Measurements from ENCODE around the gene STARD10. TPM values are rescaled to one million over a fixed set of nuclear protein-coding genes. Genes with fewer than 3 reads are reported as not detected.
A peak's percentile ranks its signal among the peaks of the same experiment; 100 is the strongest.

STARD10 gene
- total RNA-seq, 2 experiments from 2014 or later = 6.2 to 6.4 TPM

DNA sequence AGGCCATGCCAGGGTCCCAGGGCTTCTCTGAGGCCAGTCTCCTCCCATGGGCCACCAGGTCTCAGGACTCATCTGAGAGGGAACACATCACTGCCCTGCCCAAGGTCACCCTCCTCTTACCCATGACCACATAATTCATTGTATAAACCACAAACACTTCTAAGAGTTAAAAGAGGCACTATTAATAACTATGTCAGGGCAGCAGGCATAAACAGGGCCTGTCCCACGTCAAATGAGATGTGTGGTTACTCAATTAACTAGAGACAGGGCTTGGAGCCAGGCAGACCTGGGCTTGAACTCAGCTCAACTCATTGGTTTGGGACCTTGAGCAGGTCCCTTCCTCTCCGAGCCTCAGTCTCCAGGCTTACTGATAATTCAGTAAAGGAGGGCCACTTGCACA, 74.7 kb downstream of the STARD10 start:
- Mint-ChIP-seq H3K36me3 (peaks cover 2% of the 10 kb centered on the region), H3K27me3 (no peaks in the 10 kb centered on the region), H3K9me3 (no peaks in the 10 kb centered on the region), H3K4me1 (peaks cover 41% of the 10 kb centered on the region), H3K4me3 (peak overlapping the region; percentile 94), H3K27ac (peak overlapping the region; percentile 60)
- DNase-seq = no peak

DNA sequence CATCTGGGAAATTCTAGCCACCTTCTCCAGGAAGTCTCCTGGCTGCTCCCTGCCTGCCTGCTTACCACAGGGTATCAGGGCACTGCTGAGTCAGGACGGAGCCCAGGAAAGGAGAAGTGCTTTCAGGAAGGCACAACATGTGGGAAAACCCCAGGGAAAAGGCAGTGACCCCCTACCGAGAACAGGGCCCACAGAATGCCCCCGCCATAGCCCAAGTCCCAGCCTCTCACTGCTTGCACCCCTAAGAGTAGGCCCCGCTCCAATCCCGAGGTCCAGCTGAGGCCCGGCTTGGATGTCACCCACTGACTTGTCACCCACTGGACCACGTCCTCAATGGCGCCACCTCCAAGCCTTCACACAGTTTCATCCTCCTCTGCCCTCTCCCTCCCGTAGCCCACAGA, 75.7 kb downstream of the STARD10 start:
- no peaks in the 10 kb centered on the region for H3K27me3 Mint-ChIP-seq
- H3K36me3 Mint-ChIP-seq = peaks cover 2% of the 10 kb centered on the region
- peak overlapping the region; percentile 40 for H3K27ac Mint-ChIP-seq

DNA sequence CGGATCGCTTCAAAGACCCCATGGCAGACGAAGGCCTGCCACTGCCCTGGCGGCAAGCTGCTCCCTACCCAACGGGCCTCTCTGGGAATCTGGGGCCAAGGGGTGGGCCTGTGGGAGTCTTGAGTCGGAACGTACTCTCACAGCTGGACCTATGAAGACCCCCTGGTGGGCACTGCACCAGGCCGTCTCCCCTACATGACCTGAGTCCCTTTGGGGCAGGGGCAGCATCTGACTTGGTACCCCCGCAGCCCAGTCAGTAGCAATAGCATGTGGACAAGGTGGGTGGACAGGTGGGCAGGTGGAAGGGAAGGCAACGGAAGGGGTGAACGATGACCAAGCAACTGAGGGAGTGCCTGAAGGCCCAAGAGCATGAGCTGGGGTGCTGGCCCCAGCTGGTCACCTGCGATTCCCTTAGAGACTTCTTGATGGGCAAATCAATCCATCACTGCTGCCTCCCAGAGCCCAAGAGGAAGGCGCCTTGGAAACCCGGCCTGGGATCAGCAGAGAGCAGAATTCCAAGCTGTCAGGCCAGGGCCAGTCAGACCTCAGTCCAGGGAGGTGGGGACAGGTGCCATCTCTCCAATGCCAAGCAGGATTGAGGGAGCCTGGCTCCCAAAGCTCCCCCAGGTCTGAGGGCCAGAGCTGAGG, 76.9 kb downstream of the STARD10 start:
- no peak for DNase-seq
- Mint-ChIP-seq H3K27ac (no peak overlapping the region), H3K36me3 (peaks cover 2% of the 10 kb centered on the region), H3K27me3 (no peaks in the 10 kb centered on the region), H3K4me3 (no peak overlapping the region), H3K4me1 (peaks cover 40% of the 10 kb centered on the region), H3K9me3 (no peaks in the 10 kb centered on the region)

More for the DNA sequence above, 75.7 kb downstream of the STARD10 start:
- H3K9me3 Mint-ChIP-seq = no peaks in the 10 kb centered on the region
- DNase-seq = no peak
- H3K4me1 Mint-ChIP-seq = peaks cover 41% of the 10 kb centered on the region
- no peak overlapping the region for H3K4me3 Mint-ChIP-seq

DNA sequence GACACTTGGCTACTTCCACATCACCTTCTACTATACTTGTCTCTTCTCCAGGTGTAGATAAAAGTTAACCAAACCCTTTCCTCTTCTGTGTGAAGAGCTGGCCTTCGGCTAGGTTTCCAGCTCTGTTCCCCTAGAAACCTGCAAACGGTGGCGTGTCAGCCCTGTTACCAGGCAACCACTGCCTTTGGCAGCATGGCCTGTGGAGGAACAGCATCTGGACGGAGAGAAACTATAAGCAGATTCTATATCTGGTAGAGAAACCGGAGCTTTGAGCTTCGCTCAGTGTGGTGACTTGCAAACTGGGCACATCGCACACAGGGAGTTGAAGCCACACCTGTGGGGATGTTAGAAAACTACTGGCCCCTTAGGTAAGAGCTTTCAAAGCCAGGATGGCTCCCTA, 77.6 kb downstream of the STARD10 start:
- Mint-ChIP-seq H3K36me3 (peaks cover 2% of the 10 kb centered on the region), H3K27me3 (no peaks in the 10 kb centered on the region), H3K4me1 (peaks cover 40% of the 10 kb centered on the region), H3K9me3 (no peaks in the 10 kb centered on the region), H3K27ac (no peak overlapping the region), H3K4me3 (no peak overlapping the region)
- DNase-seq = no peak

DNA sequence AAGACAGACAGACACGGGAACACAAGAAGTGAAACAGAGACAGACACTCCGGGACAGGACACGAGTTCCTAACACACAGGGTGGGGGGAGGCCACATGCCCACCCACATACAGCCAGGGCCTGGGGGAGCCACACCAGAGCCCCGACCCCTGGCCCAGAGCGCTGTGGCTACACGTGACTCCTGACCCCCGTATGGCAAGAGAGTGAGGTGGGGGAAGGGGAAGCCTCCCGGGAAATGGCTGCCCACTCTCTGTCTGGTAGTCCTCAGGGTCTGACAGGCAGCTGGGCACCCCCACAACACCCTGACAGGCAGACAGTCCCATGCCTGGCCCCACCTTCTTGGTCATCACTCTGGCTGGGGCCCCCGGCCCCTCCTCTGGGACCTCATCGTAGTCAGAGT, 81.0 kb downstream of the STARD10 start:
- no peak for DNase-seq
- Mint-ChIP-seq H3K9me3 (no peaks in the 10 kb centered on the region), H3K4me3 (no peak overlapping the region), H3K27ac (no peak overlapping the region), H3K36me3 (peaks cover 11% of the 10 kb centered on the region), H3K4me1 (peaks cover 12% of the 10 kb centered on the region), H3K27me3 (no peaks in the 10 kb centered on the region)

DNA sequence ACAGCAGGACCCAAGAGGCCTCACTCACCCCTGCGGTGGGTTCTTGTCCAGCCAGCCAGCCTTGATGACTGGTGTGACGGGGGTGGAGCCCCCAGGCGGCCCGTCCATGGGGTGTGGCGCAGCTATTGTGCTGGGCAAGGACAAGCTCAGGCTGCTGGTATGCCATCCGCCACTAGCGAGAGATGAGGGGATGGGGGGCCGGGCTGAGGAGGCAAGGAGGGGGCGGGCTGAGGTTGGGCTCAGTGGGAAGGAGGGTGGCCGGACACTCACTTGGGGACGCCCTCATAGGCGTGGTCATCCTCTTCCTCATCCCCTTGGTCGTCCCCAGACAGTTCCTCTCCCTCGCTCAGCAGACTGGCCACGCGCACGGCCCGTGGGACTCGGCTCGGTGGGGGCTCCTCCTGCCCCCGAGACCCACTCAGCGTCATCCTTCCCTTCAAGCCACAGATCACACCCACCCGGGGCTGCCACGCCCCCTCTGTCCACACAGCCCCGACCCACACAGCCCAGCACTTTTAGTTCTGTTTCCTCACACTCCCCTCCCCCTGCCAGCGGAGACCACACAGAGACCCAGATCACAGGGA, 81.6 kb downstream of the STARD10 start:
- Mint-ChIP-seq H3K4me3 (no peak overlapping the region), H3K27me3 (no peaks in the 10 kb centered on the region), H3K9me3 (no peaks in the 10 kb centered on the region), H3K4me1 (peaks cover 9% of the 10 kb centered on the region), H3K27ac (no peak overlapping the region), H3K36me3 (peaks cover 15% of the 10 kb centered on the region)
- no peak for DNase-seq

DNA sequence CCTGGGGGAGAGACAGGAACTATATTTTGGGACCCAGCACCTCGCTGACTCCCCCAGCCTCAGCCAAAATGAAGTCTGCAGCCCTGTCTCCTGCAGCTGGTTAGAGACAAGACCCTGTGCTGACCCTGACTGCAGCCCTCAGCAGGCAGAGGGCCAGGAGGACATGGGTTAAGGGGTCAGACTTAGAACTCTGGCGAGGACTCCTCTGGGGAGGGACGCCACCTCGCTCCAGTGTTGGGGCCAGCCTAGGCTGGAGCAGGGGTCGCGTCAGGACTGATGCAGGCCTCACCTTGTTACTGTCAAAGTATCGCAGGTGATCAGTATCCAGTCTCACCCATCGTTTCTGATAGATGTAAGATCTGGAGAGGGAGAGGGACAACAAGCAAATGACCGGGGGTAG, 82.7 kb downstream of the STARD10 start:
- no peak for DNase-seq
- no peaks in the 10 kb centered on the region for H3K27me3 Mint-ChIP-seq
- no peak overlapping the region for H3K4me3 Mint-ChIP-seq
- H3K9me3 Mint-ChIP-seq = no peaks in the 10 kb centered on the region
- H3K36me3 Mint-ChIP-seq = peaks cover 15% of the 10 kb centered on the region
- H3K27ac Mint-ChIP-seq = no peak overlapping the region
- peaks cover 6% of the 10 kb centered on the region for H3K4me1 Mint-ChIP-seq

DNA sequence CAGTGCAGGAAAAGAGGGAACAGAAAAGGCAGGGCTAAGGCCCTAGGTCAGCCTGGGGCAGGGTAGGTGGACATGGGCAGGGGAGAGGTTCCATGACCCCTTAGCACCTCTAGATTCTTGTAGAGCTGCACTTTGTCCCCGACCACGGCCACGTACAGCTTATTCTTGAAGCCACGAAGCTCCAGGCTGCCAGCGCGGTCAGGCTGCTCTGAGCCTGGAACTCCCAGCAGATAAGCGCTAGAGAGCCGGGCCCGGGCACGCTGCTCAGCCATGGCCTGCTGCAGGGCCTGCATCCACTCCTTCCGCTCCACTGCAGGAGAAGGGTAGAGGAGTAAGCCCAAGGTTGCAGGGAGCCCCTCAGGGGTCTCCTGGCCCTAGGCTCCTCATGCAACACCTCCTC, 83.6 kb downstream of the STARD10 start:
- no peak for DNase-seq
- H3K9me3 Mint-ChIP-seq = no peaks in the 10 kb centered on the region
- peaks cover 15% of the 10 kb centered on the region for H3K36me3 Mint-ChIP-seq
- no peak overlapping the region for H3K27ac Mint-ChIP-seq
- no peak overlapping the region for H3K4me3 Mint-ChIP-seq
- peaks cover 5% of the 10 kb centered on the region for H3K4me1 Mint-ChIP-seq
- H3K27me3 Mint-ChIP-seq = no peaks in the 10 kb centered on the region

DNA sequence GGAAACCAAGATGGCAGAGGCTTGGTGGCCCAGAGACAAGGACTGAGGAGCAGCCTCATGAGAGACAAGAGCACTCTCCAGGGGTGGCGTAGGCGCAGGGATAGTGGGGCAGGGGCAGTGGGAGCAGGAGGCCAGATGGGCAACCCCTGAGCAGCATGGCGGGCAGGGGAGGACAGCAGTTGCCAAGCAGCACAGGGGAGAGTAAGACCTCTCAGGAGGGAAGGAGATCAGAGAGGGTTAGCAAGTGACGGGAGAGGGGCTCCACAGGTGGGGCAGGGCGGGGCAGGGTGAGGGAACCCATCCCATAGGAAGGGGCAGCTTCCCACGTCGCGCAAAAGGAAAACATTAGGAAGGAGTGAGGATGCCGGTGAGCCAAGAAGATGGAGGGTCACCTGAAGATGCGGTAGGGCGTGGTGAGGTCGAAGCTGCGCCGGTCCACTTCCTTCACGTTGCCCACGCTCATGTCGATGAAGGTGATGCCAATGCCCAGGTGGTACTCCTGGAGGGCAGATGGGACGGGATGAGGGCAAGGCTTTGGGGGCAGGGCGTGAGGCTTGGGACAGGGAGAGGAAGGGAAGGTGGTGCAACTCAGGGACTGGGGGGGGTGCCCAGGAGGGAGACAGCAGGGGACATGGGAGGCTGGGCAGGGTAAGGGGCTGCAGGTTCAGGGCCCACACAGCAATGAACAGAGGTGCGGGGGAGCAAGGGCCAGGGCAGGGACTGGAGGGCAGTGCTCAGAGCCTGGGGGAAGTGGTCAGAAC, 84.2 kb downstream of the STARD10 start:
- Mint-ChIP-seq H3K27ac (no peak overlapping the region), H3K9me3 (no peaks in the 10 kb centered on the region), H3K27me3 (no peaks in the 10 kb centered on the region), H3K4me3 (no peak overlapping the region), H3K4me1 (peaks cover 2% of the 10 kb centered on the region), H3K36me3 (peaks cover 15% of the 10 kb centered on the region)
- no peak for DNase-seq

DNA sequence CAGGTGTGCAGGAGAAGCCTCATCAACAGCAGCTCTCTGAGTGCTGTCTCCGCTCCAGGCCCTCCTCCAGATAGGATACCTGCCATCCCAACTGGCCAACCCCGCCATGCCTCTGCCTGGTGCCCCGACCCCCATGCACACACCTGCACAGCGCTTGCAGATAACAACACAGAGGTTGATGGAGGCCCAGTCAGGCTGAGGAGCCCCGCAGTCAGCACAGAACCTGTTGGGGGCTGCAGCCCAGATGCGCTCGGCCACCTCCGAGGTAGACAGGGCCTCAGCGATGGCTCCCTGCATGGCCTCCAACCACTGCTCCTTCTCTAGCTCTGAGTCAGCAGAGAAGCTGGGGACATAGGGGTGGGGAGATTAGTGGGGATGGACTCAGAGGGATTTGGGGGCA, 86.8 kb downstream of the STARD10 start:
- Mint-ChIP-seq H3K4me3 (no peak overlapping the region), H3K4me1 (no peaks in the 10 kb centered on the region), H3K27me3 (no peaks in the 10 kb centered on the region), H3K36me3 (peaks cover 15% of the 10 kb centered on the region), H3K27ac (no peak overlapping the region), H3K9me3 (no peaks in the 10 kb centered on the region)
- no peak for DNase-seq

DNA sequence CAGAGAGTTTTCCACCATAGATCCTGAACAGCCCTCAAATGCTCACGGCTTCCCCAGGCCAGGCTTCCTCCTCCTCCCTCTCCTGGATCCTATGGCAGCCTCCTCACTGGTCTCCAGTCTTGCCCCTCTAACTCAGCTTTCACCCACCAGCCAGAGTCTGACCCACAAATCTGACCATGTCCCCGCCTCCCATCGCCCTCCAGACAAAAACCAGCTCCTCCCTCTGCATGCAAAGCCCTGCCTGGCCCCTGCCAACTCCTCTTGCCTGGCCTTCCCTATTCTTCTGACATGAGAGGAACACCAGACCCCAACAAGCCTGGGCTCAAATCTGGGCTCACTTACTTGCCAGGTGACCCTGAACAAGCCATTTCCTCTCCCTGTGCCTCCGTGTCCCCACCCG, 87.3 kb downstream of the STARD10 start:
- Mint-ChIP-seq H3K27me3 (no peaks in the 10 kb centered on the region), H3K4me1 (no peaks in the 10 kb centered on the region), H3K4me3 (no peak overlapping the region), H3K27ac (no peak overlapping the region), H3K36me3 (peaks cover 15% of the 10 kb centered on the region), H3K9me3 (no peaks in the 10 kb centered on the region)
- DNase-seq = no peak

DNA sequence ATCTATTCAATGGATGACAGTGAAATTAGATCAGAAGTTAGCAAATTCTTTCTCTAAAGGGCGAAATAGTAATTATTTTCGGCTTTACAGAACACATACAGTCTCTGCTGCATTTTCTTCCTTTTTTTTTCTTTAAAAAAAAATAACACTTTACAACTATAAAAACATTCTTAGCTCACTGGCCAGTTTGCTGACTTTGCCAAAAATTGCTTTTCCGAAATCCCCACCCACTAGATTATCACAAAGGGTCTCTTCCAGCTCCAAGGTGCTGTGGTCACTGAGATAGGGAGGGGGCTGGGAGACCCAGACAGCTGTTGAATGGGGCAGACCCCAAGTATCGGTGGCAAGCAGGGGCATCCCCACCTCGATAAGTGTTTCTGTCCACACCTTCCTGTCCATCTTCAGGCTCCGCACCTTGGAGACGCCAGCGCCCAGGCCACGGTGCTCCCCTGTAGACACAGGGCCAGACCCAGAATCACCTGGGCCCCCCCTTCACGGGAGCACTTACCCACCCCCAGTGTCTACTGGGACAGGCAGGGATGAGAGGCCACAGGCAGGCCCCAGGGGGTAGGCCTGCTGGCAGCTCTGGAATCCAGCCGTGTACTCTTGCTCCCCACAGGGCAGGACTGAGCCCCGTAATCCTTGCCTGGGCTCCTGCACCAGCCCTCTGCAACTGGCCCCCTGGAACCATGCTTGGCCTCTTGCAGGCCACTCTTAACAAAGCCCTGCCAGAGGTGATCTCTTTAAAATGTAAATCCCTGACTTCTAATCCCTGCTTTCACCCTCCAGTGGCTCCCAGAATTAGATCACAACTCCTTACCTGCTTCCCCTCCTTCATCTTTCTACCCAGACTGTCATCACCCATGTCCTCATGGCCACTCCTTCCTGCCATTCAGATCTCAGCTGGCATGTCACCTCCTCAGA, 88.1 kb downstream of the STARD10 start:
- H3K27me3 Mint-ChIP-seq = no peaks in the 10 kb centered on the region
- no peak overlapping the region for H3K4me3 Mint-ChIP-seq
- DNase-seq = no peak
- peak overlapping the region; percentile 52 for H3K27ac Mint-ChIP-seq
- H3K36me3 Mint-ChIP-seq = peaks cover 15% of the 10 kb centered on the region
- H3K4me1 Mint-ChIP-seq = no peaks in the 10 kb centered on the region
- no peaks in the 10 kb centered on the region for H3K9me3 Mint-ChIP-seq

DNA sequence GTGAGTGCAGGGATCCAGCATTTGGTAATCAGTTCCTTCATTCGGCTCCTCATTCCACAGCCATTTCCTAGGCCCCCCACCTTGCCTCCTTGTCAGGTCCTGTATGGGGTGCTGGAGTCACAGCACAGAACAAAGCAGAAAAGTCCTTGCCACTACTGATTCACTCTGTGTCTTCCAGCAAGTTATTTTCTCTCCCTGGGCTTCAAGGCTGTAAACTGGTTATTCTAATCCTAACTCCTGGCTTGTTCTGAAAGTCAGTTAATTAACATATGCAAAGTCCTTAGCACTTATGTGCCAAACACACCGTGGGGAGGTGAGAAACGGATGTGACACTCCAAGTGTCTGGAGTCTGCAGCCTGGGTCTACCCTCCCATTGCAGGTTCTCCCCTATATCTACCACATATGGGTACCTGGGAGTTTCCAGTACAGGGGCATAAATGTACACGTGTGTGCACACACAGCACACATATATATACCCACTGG, 89.0 kb downstream of the STARD10 start:
- Mint-ChIP-seq H3K27ac (peak overlapping the region; percentile 38), H3K36me3 (peaks cover 15% of the 10 kb centered on the region), H3K4me3 (no peak overlapping the region), H3K4me1 (no peaks in the 10 kb centered on the region), H3K27me3 (no peaks in the 10 kb centered on the region), H3K9me3 (no peaks in the 10 kb centered on the region)
- no peak for DNase-seq

Data from activated naive CD8-positive, alpha-beta T cell treated with anti-CD3 and anti-CD28 coated beads for 36 hours (primary cell).